GM18907 (cell line): ENCODE measurements around the gene FAM117A.

Experiments used
- ATAC-seq: cut with Tn5 transposase; IDR thresholded peaks from one replicate; pipeline ENCODE4 v1.9.1; 2021; ENCODE audit warnings: mild to moderate bottlenecking, moderate library complexity; ENCODE audit not compliant: unreplicated experiment

Gene FAM117A

GRCh38 chr17:49715216-49715615 lies 48.7 kb downstream of the FAM117A start:
- ATAC-seq, result no peak

GRCh38 chr17:49708515-49709183 lies 55.3 kb downstream of the FAM117A start:
- ATAC-seq, result no peak

DNA sequence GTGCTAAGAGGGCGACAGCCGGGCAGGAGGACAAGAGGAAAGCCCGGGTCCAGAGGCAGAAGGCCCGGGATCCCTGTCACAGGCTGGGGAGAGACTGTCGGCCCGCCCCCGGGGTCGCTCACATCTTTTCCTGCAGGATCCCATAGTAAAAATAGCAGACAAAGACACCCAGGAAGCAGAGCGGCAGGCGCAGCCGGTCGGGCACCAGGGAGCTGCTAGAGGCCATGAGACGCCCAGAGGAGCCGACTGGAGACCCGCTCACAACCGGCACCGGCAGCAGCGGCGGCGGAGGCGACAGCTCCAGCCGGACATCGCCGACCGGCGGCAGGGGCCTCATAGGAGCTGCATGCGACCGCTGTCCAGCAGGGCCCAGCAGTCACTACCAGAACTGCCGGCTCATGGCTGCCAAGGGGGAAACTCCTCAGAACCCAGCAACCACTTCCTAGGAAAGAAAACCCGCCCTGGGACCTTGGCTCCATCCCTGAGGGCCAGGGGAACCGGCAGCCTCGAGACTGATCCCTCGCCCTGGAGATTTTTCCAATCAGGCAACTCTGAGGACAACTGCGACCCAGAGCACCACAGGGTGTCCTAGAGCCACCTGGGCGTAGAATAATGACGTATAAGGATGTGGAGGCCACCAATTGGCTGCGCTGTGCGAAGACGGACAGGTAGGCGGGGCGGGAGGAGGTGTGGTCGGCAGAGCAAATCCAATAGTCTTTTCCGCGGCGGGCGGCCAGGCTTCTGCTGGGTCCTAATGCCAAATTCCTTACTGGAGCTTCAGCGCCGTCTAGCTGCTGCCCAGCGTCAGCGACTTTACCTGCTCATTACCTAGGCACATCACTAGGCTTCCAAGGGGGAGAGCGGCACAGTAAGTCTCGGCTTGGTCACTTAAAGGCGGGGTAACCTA lies 56.1 kb downstream of the FAM117A start, which contains the start of gene SLC35B1:
Gene SLC35B1 (minus strand): TSS at position 357 of the 907 bp plus-strand sequence. CDS start 131 bp downstream, at position 226.
- peak; percentile 89 for ATAC-seq

GRCh38 chr17:49707246-49707607 lies 56.7 kb downstream of the FAM117A start:
- no peak for ATAC-seq

- no peak for ATAC-seq
Observed at GRCh38 chr17:49705254-49705653, 58.7 kb downstream of the FAM117A start.

DNA sequence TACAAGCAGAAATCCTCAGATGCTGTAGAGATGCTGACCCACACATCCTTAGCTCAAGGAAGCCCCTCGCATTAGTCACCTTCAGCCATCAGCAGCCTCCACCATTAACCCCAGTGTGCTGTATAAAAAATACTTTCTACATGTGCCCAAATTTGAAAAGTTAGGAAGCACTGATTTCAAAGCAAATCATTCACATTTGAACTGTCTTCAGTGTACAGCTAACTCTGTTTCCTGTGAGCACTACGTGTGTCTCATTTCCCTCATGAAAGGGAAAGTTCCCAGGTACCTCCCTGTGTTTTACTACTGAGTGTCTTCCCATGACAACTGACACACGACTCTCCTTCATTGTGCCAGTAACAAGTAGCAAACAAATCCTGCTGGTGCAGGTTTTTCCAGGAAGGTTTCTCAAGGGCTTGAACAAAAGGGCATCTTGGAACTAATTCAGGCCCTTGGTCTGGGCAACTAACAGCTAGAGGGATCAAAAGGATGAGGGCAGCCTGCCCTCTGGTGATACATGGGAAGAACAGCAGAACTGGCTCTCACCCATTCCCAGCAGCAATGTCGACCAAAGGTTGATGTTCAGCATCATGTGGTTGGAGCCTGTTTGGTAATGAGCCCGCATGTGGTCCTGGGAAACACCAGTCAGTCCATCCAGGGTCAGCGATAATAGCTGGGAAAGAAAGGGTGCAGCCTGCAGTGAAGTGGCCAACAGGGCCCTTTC lies 60.2 kb downstream of the FAM117A start:
- ATAC-seq, result no peak

DNA sequence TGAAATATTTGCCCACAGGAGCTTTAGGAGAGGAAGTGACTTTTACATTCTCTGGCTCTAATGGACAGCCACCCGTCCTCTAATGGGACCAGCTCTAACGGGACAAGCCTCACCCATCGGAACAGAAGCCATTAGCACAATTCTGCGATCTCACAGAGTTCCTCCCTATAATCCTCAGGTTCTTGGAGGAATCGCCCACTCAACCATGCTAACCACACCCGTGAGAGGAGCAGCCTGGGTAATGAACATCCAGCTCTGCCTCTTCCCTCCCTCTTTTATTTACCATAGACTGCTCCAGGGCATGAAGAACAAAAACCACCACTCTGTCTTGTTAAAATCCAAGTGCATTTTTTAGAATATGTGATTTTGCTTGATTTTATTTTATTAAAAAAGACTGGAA lies 63.0 kb downstream of the FAM117A start:
- no peak for ATAC-seq

GRCh38 chr17:49699966-49700575 lies 63.9 kb downstream of the FAM117A start:
- no peak for ATAC-seq

DNA sequence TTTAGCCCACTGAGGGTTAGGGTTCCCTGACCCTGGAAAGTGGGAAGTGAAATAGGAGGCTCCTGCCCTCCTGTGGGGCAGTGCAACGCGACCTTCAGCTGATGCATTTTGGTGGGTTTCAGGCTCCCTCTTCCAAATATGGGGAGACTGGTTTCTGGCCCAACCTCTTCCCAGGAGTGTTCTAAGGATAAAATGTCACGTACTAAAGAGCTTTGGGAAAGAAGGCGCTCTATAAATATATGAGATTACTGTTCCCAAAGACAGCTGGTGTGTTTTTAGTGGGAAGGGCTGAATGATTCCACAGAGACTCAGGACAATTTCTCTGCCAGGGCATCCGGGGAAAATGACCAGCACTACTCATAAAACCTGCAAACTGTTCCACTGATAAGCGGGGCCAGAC lies 65.9 kb downstream of the FAM117A start:
- no peak for ATAC-seq

GRCh38 chr17:49696233-49696761 lies 67.6 kb downstream of the FAM117A start:
- no peak for ATAC-seq

- no peak for ATAC-seq
Observed at GRCh38 chr17:49695698-49696232, 68.2 kb downstream of the FAM117A start.

GRCh38 chr17:49694847-49695697 lies 68.9 kb downstream of the FAM117A start:
- no peak for ATAC-seq

DNA sequence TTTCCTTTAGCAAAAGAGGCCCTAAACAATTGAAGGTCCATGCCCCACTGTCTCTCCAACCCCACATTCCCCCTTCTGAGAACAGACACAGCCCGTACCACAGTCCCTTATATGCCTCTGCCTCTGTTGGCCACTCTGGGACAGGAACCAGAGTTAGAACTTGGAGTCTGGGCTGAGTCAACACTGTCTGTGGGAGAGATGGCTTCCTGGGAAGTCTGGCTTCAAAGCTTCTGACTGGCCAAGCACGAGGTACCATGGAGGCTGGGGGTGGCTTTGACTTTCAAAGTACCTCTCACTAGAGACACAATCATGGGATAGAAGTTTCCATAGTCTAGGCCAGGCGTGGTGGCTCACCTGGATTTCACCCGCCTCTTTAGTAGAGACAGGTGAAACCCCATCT lies 71.2 kb downstream of the FAM117A start:
- no peak for ATAC-seq

- ATAC-seq, result no peak
Observed at GRCh38 chr17:49691677-49692191, 72.2 kb downstream of the FAM117A start.

- no peak for ATAC-seq
Observed at GRCh38 chr17:49691086-49691676, 72.8 kb downstream of the FAM117A start.

DNA sequence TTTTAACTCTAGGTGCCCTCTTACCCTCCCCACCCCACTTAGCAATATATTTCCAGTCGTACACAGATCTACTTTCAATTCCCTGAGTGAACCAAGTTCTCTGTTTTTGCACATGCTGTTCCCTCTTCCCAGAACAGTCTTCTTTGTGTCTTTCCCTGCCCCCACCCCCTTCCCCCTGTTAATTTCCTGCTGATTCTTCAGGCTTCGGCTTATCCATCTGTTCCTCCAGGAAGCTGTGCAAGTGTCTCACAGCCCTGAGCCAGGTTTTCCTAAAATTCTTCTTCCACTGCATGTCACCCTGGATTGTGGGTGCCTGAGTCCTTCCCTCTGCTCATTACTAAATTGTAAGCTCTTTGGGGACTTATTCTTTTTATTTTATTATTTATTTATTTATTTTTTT lies 73.7 kb downstream of the FAM117A start:
- no peak for ATAC-seq

GRCh38 chr17:49688848-49689247 lies 75.1 kb downstream of the FAM117A start:
- no peak for ATAC-seq

DNA sequence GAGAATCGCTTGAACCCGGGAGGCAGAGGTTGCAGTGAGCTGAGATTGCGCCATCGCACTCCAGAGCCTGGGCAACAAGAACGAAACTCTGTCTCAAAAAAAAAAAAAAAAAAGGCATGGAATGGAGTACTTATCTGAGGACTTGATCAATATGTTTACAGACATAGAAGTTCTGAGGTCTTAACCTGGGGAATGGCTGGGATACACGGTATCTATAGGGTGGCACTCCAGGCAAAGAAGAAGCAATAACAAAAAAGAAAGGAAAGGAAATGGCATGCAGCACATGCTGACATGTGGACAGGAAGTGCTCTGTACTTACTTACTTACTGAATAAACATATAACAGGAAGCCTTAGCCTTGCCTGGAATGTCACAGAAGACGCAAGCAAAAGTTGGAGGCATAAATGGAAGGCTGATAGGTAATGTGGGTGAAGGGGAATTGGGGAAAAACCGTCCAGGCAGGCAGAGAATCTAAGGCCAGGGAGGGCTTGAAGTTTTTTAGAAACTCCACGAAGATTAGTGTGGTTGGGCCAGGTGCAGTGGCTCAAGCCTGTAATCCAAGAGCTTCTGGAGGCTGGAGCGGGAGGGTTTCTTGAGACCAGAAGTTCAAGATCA lies 75.9 kb downstream of the FAM117A start:
- ATAC-seq, result no peak
